HCT116 (cell line): ENCODE results near the gene MLH3.

ENCODE experiments used
- CTCF ChIP-seq, 3 experiments: fragments of 200-600 bp in 1 of 3; sonication (generic) in 1 of 3; IDR thresholded peaks in 2 of 3; conservative IDR thresholded peaks in 1 of 3; 2 replicates each; pipeline ENCODE4 v1.5.1; 2012 to 2017; ENCODE audit warnings: low read depth in 2 of 3, low read length in 2 of 3, antibody characterized with exemption in 1 of 3, borderline replicate concordance in 1 of 3, control low read depth in 1 of 3, mild to moderate bottlenecking in 1 of 3, mixed read lengths in 1 of 3, mixed run types in 1 of 3, moderate library complexity in 1 of 3; ENCODE audit not compliant: insufficient read depth in 1 of 3
- EGR1 ChIP-seq: IDR thresholded peaks from 2 replicates; pipeline ENCODE4 v1.6.1; 2012; ENCODE audit warnings: low read depth
- EZH2 ChIP-seq: fragments of 200-600 bp; sonication (generic); IDR thresholded peaks from 2 replicates; pipeline ENCODE4 v1.6.1; 2017; ENCODE audit warnings: antibody characterized with exemption, mixed run types

DNA sequence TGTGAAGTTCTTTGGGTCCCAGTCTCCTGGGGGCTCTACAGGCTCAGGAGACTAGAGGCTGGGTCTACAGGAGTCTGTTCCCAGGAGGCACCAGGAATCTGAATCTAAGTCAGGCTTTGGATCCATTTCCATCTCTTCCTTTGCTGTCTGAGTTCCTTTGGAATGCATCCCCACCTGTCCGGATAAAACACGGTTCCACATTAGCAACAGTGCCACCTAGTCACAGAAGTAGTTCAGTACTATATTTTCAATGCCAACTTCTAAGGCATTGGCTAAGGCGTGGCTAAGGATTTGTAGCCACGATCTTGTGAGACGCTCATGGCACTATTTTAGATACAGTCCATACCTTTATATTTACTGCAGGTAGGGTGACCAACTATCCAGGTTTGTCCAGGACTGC is 33.2 kb upstream of the MLH3 start:
- TF ChIP-seq EZH2 (no peak), EGR1 (no peak), CTCF (IDR thresholded peaks at IDR 0.05 in 2 of 3, conservative IDR thresholded peaks at IDR 0.05 in 1 of 3; ENCODE audit: borderline replicate concordance in 1 of 3, insufficient read depth in 1 of 3, low read depth in 2 of 3, low read length in 2 of 3) (peak; percentile 31 to 38 (median 35); a peak in 5 of 6 replicates)
